Measurements from ENCODE around the gene GINS3. TPM values are rescaled to one million over a fixed set of nuclear protein-coding genes. Genes with fewer than 3 reads are reported as not detected.
A peak's percentile ranks its signal among the peaks of the same experiment; 100 is the strongest.

Gene GINS3
- total RNA-seq, 2 experiments from 2014 or later: 49.1 to 50.5 TPM

- peaks cover 66% of the 10 kb centered on the region for H3K36me3 ChIP-seq (ENCODE audit: insufficient read depth, low read length)
- no peak for TF ChIP-seq EZH2phosphoT487 (IDR thresholded peaks at IDR 0.05; ENCODE audit: borderline replicate concordance, low read depth, low read length)
- TF ChIP-seq CTCF (conservative IDR thresholded peaks at IDR 0.05; ENCODE audit: low read length): peak; percentile 58
- intact Hi-C loops (cut with micrococcal nuclease; ENCODE audit: unreplicated experiment): no loop called here
- no peaks in the 10 kb centered on the region for H3K9me2 ChIP-seq (ENCODE audit: insufficient read depth, low read length)
- no peak for DNase-seq (ENCODE audit: low spot score)
- no peak overlapping the region for H3K27ac ChIP-seq (ENCODE audit: low read depth, low read length, poor library complexity, severe bottlenecking)
- no peak overlapping the region for H3K4me3 ChIP-seq (ENCODE audit: low read depth, low read length, poor library complexity, severe bottlenecking)
- no peaks in the 10 kb centered on the region for H3K79me2 ChIP-seq (ENCODE audit: insufficient read depth, low read depth, low read length)
- no TSS peak for BruUV-seq (replicated peaks)
- ChIA-PET POLR2A (interaction anchor here (1.1 to 1.6 kb wide), 2 partner anchors 10 to 12 kb away, joined by 3 to 5 read pairs; no protein-coding TSS in a partner anchor), CTCF (ENCODE audit: unreplicated experiment) (no interaction called here)
- H2AFZ ChIP-seq (ENCODE audit: low read length): no peak overlapping the region
- no peaks in the 10 kb centered on the region for H4K20me1 ChIP-seq (ENCODE audit: insufficient read depth, low read length)
- H3K4me2 ChIP-seq (ENCODE audit: low read length): no peak overlapping the region
- no peaks in the 10 kb centered on the region for H3K9me3 ChIP-seq (ENCODE audit: low read length)
- peaks cover 11% of the 10 kb centered on the region for H3K4me1 ChIP-seq (ENCODE audit: insufficient read depth, low read length, poor library complexity, severe bottlenecking)
Observed at GRCh38 chr16:58435779-58436178, 43.5 kb downstream of the GINS3 start.

- no peaks in the 10 kb centered on the region for H3K79me2 ChIP-seq (ENCODE audit: insufficient read depth, low read depth, low read length)
- H3K4me3 ChIP-seq (ENCODE audit: low read depth, low read length, poor library complexity, severe bottlenecking): no peak overlapping the region
- no peak for TF ChIP-seq EZH2phosphoT487 (IDR thresholded peaks at IDR 0.05; ENCODE audit: borderline replicate concordance, low read depth, low read length)
- TF ChIP-seq CTCF (conservative IDR thresholded peaks at IDR 0.05; ENCODE audit: low read length): no peak
- no TSS peak for BruUV-seq (replicated peaks)
- no peak for DNase-seq (ENCODE audit: low spot score)
- no peaks in the 10 kb centered on the region for H4K20me1 ChIP-seq (ENCODE audit: insufficient read depth, low read length)
- no peak overlapping the region for H3K27ac ChIP-seq (ENCODE audit: low read depth, low read length, poor library complexity, severe bottlenecking)
- ChIA-PET CTCF (ENCODE audit: unreplicated experiment) (no interaction called here), POLR2A (interaction anchor here (1.0 kb wide), 1 partner anchor 13 kb away, joined by 3 read pairs; no protein-coding TSS in a partner anchor)
- peaks cover 12% of the 10 kb centered on the region for H3K4me1 ChIP-seq (ENCODE audit: insufficient read depth, low read length, poor library complexity, severe bottlenecking)
- H2AFZ ChIP-seq (ENCODE audit: low read length): no peak overlapping the region
- intact Hi-C loops (cut with micrococcal nuclease; ENCODE audit: unreplicated experiment): no loop called here
- no peaks in the 10 kb centered on the region for H3K9me2 ChIP-seq (ENCODE audit: insufficient read depth, low read length)
- H3K36me3 ChIP-seq (ENCODE audit: insufficient read depth, low read length): peaks cover 84% of the 10 kb centered on the region
- H3K9me3 ChIP-seq (ENCODE audit: low read length): peaks cover 4% of the 10 kb centered on the region; the same call in 1 of the 2 replicates
- no peak overlapping the region for H3K4me2 ChIP-seq (ENCODE audit: low read length)
Observed at GRCh38 chr16:58440131-58440530, 47.9 kb downstream of the GINS3 start.

- Histone ChIP-seq H3K4me1 (ENCODE audit: insufficient read depth, low read length, poor library complexity, severe bottlenecking) (peaks cover 12% of the 10 kb centered on the region), H3K79me2 (ENCODE audit: insufficient read depth, low read depth, low read length) (no peaks in the 10 kb centered on the region), H3K9me3 (ENCODE audit: low read length) (peaks cover 4% of the 10 kb centered on the region; the same call in 1 of the 2 replicates), H3K9me2 (ENCODE audit: insufficient read depth, low read length) (no peaks in the 10 kb centered on the region), H3K36me3 (ENCODE audit: insufficient read depth, low read length) (peaks cover 73% of the 10 kb centered on the region), H3K27ac (ENCODE audit: low read depth, low read length, poor library complexity, severe bottlenecking) (no peak overlapping the region), H2AFZ (ENCODE audit: low read length) (no peak overlapping the region), H3K4me2 (ENCODE audit: low read length) (no peak overlapping the region), H3K4me3 (ENCODE audit: low read depth, low read length, poor library complexity, severe bottlenecking) (no peak overlapping the region), H4K20me1 (ENCODE audit: insufficient read depth, low read length) (no peaks in the 10 kb centered on the region)
- ChIA-PET CTCF (ENCODE audit: unreplicated experiment) (no interaction called here), POLR2A (interaction anchor here (0.7 to 1.5 kb wide), 3 partner anchors 9 to 102 kb away, joined by 3 to 4 read pairs (median 3); no protein-coding TSS in a partner anchor)
- no TSS peak for BruUV-seq (replicated peaks)
- no peak for DNase-seq (ENCODE audit: low spot score)
- intact Hi-C loops (cut with micrococcal nuclease; ENCODE audit: unreplicated experiment): no loop called here
- TF ChIP-seq EZH2phosphoT487 (IDR thresholded peaks at IDR 0.05; ENCODE audit: borderline replicate concordance, low read depth, low read length): no peak
- no peak for TF ChIP-seq CTCF (conservative IDR thresholded peaks at IDR 0.05; ENCODE audit: low read length)
Observed at GRCh38 chr16:58442547-58442946, 50.3 kb downstream of the GINS3 start.
